Rectal smooth muscle tissue (tissue), 1 donor: ENCODE data around the gene NCS1.
"Not testable (repeated sequence)": the region's sequence is repeated elsewhere in the genome, so short reads cannot be mapped to it uniquely, and the experiment has no call there.

ENCODE experiments used
- H3K27ac ChIP-seq: one replicate; pipeline ENCODE4 v1.7.0; 2013; ENCODE audit warnings: low read depth, low read length, inconsistent platforms
- H3K27me3 ChIP-seq: one replicate; pipeline ENCODE4 v1.7.0; 2013; ENCODE audit warnings: low read length; ENCODE audit not compliant: control insufficient read depth, insufficient read depth
- H3K36me3 ChIP-seq: one replicate; pipeline ENCODE4 v1.7.0; 2013; ENCODE audit warnings: low read length; ENCODE audit not compliant: control insufficient read depth, insufficient read depth
- H3K4me1 ChIP-seq: one replicate; pipeline ENCODE4 v1.7.0; 2013; ENCODE audit warnings: low read length; ENCODE audit not compliant: control insufficient read depth, insufficient read depth
- H3K4me3 ChIP-seq: one replicate; pipeline ENCODE4 v1.7.0; 2013; ENCODE audit warnings: low read length
- H3K9ac ChIP-seq: one replicate; pipeline ENCODE4 v1.7.0; 2013; ENCODE audit warnings: low read length

NCS1 gene

GRCh38 chr9:130276121-130276520 is 103.9 kb downstream of the NCS1 start:
- Histone ChIP-seq H3K9ac (no peak overlapping the region), H3K4me3 (no peak overlapping the region), H3K27ac (no peak overlapping the region)

GRCh38 chr9:130276955-130277354 is 104.8 kb downstream of the NCS1 start:
- Histone ChIP-seq H3K4me3 (no peak overlapping the region), H3K27me3 (no peaks in the 10 kb centered on the region), H3K9ac (no peak overlapping the region), H3K27ac (no peak overlapping the region), H3K36me3 (no peaks in the 10 kb centered on the region), H3K4me1 (peaks cover 10% of the 10 kb centered on the region)

More at GRCh38 chr9:130276121-130276520, 103.9 kb downstream of the NCS1 start:
- Histone ChIP-seq H3K27me3 (no peaks in the 10 kb centered on the region), H3K4me1 (peaks cover 11% of the 10 kb centered on the region), H3K36me3 (no peaks in the 10 kb centered on the region)

- H3K9ac ChIP-seq, H3K27ac ChIP-seq, H3K4me3 ChIP-seq, H3K36me3 ChIP-seq, H3K27me3 ChIP-seq: not testable (repeated sequence)
- peaks cover 15% of the 10 kb centered on the region for H3K4me1 ChIP-seq
Measured at GRCh38 chr9:130277525-130277924, 105.3 kb downstream of the NCS1 start.

- H3K4me3 ChIP-seq, result no peak overlapping the region
- H3K9ac ChIP-seq, result no peak overlapping the region
- H3K27me3 ChIP-seq, result no peaks in the 10 kb centered on the region
- H3K4me1 ChIP-seq, result peaks cover 62% of the 10 kb centered on the region
- H3K27ac ChIP-seq, result peak overlapping the region; percentile 95
- H3K36me3 ChIP-seq, result peaks cover 4% of the 10 kb centered on the region
Measured at GRCh38 chr9:130283539-130284248, 111.5 kb downstream of the NCS1 start.

GRCh38 chr9:130284249-130284625 is 112.0 kb downstream of the NCS1 start:
- Histone ChIP-seq H3K4me3 (no peak overlapping the region), H3K9ac (no peak overlapping the region), H3K36me3 (peaks cover 4% of the 10 kb centered on the region), H3K27ac (peak overlapping the region; percentile 95), H3K27me3 (no peaks in the 10 kb centered on the region), H3K4me1 (peaks cover 65% of the 10 kb centered on the region)

- Histone ChIP-seq H3K27me3 (no peaks in the 10 kb centered on the region), H3K4me1 (peaks cover 69% of the 10 kb centered on the region), H3K4me3 (no peak overlapping the region), H3K27ac (peak overlapping the region; percentile 95), H3K9ac (no peak overlapping the region), H3K36me3 (peaks cover 4% of the 10 kb centered on the region)
Measured at GRCh38 chr9:130284690-130285089, 112.5 kb downstream of the NCS1 start.

- H3K4me3 ChIP-seq, result no peak overlapping the region
- H3K4me1 ChIP-seq, result peaks cover 73% of the 10 kb centered on the region
- no peak overlapping the region for H3K9ac ChIP-seq
- H3K27me3 ChIP-seq, result no peaks in the 10 kb centered on the region
- peaks cover 4% of the 10 kb centered on the region for H3K36me3 ChIP-seq
- peak overlapping the region; percentile 95 for H3K27ac ChIP-seq
Measured at GRCh38 chr9:130285271-130285670, 113.1 kb downstream of the NCS1 start.

- H3K27ac ChIP-seq, result peak overlapping the region; percentile 95
- peaks cover 4% of the 10 kb centered on the region for H3K36me3 ChIP-seq
- peaks cover 73% of the 10 kb centered on the region for H3K4me1 ChIP-seq
Measured at GRCh38 chr9:130286072-130286770, 114.0 kb downstream of the NCS1 start.

More at GRCh38 chr9:130286072-130286770, 114.0 kb downstream of the NCS1 start:
- Histone ChIP-seq H3K9ac (no peak overlapping the region), H3K27me3 (no peaks in the 10 kb centered on the region), H3K4me3 (no peak overlapping the region)
